Osteoblast (primary cell): ENCODE data around the gene VGLL4. TPM values are rescaled to one million over a fixed set of nuclear protein-coding genes. Genes with fewer than 3 reads are reported as not detected.
A peak's percentile ranks its signal among the peaks of the same experiment; 100 is the strongest.

Experiments
- DNase-seq: peaks from one replicate; pipeline ENCODE4 v3.0.0; 2011; ENCODE audit warnings: low spot score, mixed read lengths; ENCODE audit not compliant: insufficient read length; ENCODE audit errors: missing footprints
- H2AFZ ChIP-seq: 2 replicates; pipeline ENCODE4 v1.6.0; 2011; ENCODE audit warnings: mild to moderate bottlenecking, low read length
- H3K27ac ChIP-seq: 2 replicates; pipeline ENCODE4 v1.5.1; 2011; ENCODE audit warnings: mild to moderate bottlenecking, low read depth, low read length, moderate library complexity
- H3K27me3 ChIP-seq: 2 replicates; pipeline ENCODE4 v1.6.0; 2012; ENCODE audit warnings: mild to moderate bottlenecking, control low read depth, inconsistent platforms, low read length, moderate library complexity; ENCODE audit not compliant: insufficient read depth
- H3K36me3 ChIP-seq: 2 replicates; pipeline ENCODE4 v1.5.1; 2011; ENCODE audit warnings: mild to moderate bottlenecking, low read length, control low read depth, moderate library complexity; ENCODE audit not compliant: insufficient read depth
- H3K4me1 ChIP-seq: 2 replicates; pipeline ENCODE4 v1.5.1; 2011; ENCODE audit warnings: mild to moderate bottlenecking, low read length, control low read depth, moderate library complexity; ENCODE audit not compliant: insufficient read depth
- H3K4me2 ChIP-seq: 2 replicates; pipeline ENCODE4 v1.6.0; 2011; ENCODE audit warnings: mild to moderate bottlenecking, low read length; ENCODE audit not compliant: insufficient read depth
- H3K4me3 ChIP-seq: fragments of 200-600 bp; sonication (generic); 3 replicates; pipeline ENCODE4 v1.5.1; 2012; ENCODE audit warnings: mild to moderate bottlenecking, low read length, inconsistent platforms; ENCODE audit not compliant: insufficient read depth
- H3K79me2 ChIP-seq: 2 replicates; pipeline ENCODE4 v1.6.0; 2012; ENCODE audit warnings: mild to moderate bottlenecking, low read length, control low read depth, inconsistent platforms; ENCODE audit not compliant: insufficient read depth
- H3K9me3 ChIP-seq: 2 replicates; pipeline ENCODE4 v1.5.1; 2011; ENCODE audit warnings: low read depth, low read length, control low read depth
- H4K20me1 ChIP-seq: 2 replicates; pipeline ENCODE4 v1.6.0; 2012; ENCODE audit warnings: mild to moderate bottlenecking, low read length, control low read depth; ENCODE audit not compliant: insufficient read depth
- total RNA-seq: library from RNA; depleted of rRNA; stranded (reverse); fragments of >200 nt; gene quantifications from 2 replicates; pipeline ENCODE4 v1.2.3, GENCODE V29; 2012
- TF ChIP-seq, protein P1 (sequence below): IDR thresholded peaks from 2 replicates; pipeline ENCODE4 v1.5.1; 2011; ENCODE audit warnings: mild to moderate bottlenecking, low read depth, low read length, moderate library complexity; ENCODE audit errors: extremely low read depth

VGLL4 gene
- total RNA-seq, 1 donor: 68.8 TPM

GRCh38 chr3:11551036-11551435, 92.7 kb downstream of the VGLL4 start:
- H3K9me3 ChIP-seq: no peaks in the 10 kb centered on the region
- no peak overlapping the region for H3K4me2 ChIP-seq
- TF ChIP-seq, protein P1, sequence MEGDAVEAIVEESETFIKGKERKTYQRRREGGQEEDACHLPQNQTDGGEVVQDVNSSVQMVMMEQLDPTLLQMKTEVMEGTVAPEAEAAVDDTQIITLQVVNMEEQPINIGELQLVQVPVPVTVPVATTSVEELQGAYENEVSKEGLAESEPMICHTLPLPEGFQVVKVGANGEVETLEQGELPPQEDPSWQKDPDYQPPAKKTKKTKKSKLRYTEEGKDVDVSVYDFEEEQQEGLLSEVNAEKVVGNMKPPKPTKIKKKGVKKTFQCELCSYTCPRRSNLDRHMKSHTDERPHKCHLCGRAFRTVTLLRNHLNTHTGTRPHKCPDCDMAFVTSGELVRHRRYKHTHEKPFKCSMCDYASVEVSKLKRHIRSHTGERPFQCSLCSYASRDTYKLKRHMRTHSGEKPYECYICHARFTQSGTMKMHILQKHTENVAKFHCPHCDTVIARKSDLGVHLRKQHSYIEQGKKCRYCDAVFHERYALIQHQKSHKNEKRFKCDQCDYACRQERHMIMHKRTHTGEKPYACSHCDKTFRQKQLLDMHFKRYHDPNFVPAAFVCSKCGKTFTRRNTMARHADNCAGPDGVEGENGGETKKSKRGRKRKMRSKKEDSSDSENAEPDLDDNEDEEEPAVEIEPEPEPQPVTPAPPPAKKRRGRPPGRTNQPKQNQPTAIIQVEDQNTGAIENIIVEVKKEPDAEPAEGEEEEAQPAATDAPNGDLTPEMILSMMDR: no peak
- no peak overlapping the region for H3K4me3 ChIP-seq
- peaks cover 14% of the 10 kb centered on the region for H3K36me3 ChIP-seq
- H3K27me3 ChIP-seq: no peaks in the 10 kb centered on the region
- H3K79me2 ChIP-seq: peaks cover 29% of the 10 kb centered on the region
- no peak overlapping the region for H2AFZ ChIP-seq
- DNase-seq: no peak
- H4K20me1 ChIP-seq: peaks cover 5% of the 10 kb centered on the region
- peaks cover 24% of the 10 kb centered on the region for H3K4me1 ChIP-seq
- no peak overlapping the region for H3K27ac ChIP-seq

DNA sequence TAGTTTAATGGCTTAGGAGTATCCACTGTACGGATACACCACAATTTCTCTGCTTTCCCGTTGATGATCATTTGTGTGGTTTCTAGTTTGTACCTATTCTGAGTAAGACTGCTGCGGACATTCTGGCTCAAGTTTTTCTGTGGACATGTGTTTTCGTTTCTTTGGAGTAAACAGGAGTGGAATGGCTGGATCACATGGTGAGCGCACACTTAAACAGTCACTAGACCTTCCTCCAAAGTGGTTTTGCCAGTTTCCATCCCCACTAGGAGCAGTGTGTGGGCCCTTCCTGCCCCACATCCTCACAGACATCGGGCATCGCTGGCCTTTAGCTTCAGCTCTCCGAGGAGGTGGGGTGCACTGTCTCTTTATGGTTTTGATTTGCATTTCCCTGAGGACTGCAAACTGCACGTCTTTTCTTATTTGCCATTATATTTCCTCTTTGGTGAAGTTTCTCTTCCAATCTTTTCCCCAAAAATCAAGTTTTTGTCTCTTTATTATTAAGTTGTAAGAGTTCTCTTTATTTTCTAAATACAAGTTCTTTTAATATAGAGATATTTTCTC, 94.1 kb downstream of the VGLL4 start:
- no peaks in the 10 kb centered on the region for H3K27me3 ChIP-seq
- peak overlapping the region; percentile 8 for H3K27ac ChIP-seq
- H3K4me2 ChIP-seq: peak overlapping the region; percentile 7
- DNase-seq: no peak
- TF ChIP-seq, protein P1: no peak
- H4K20me1 ChIP-seq: peaks cover 5% of the 10 kb centered on the region
- H2AFZ ChIP-seq: no peak overlapping the region
- H3K36me3 ChIP-seq: peaks cover 3% of the 10 kb centered on the region
- peaks cover 15% of the 10 kb centered on the region for H3K79me2 ChIP-seq
- no peak overlapping the region for H3K4me3 ChIP-seq
- peaks cover 25% of the 10 kb centered on the region for H3K4me1 ChIP-seq
- no peaks in the 10 kb centered on the region for H3K9me3 ChIP-seq

GRCh38 chr3:11548721-11549131, 95.0 kb downstream of the VGLL4 start:
- H3K27me3 ChIP-seq: no peaks in the 10 kb centered on the region
- H2AFZ ChIP-seq: peak overlapping the region; percentile 15
- H3K4me2 ChIP-seq: peak overlapping the region; percentile 60
- H4K20me1 ChIP-seq: no peaks in the 10 kb centered on the region
- H3K36me3 ChIP-seq: no peaks in the 10 kb centered on the region
- no peaks in the 10 kb centered on the region for H3K9me3 ChIP-seq
- no peak for DNase-seq
- peak overlapping the region; percentile 8 for H3K27ac ChIP-seq
- TF ChIP-seq, protein P1: no peak
- H3K79me2 ChIP-seq: peaks cover 6% of the 10 kb centered on the region
- H3K4me1 ChIP-seq: peaks cover 21% of the 10 kb centered on the region
- H3K4me3 ChIP-seq: no peak overlapping the region

DNA sequence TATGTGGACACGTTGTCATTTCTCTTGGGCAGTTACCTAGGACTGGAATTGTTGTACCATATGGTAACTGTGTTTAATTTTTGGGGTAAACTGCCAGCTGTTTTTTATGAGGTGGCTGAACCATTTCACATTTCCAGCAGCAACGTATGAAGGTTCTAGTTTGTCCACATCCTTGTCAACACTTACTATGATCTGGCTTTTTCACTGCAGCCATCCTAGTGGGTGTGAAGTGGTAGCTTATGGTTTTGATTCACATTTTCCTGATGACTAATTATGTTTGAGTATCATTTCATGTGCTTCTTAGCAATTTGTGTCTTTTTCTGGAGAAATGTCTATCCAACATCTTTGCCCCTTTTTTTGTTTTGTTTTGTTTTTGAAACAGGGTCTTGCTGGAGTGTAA, 96.2 kb downstream of the VGLL4 start:
- Histone ChIP-seq H3K27ac (no peak overlapping the region), H3K79me2 (peaks cover 3% of the 10 kb centered on the region), H2AFZ (no peak overlapping the region), H3K4me2 (no peak overlapping the region), H3K36me3 (no peaks in the 10 kb centered on the region), H3K27me3 (no peaks in the 10 kb centered on the region), H3K4me3 (no peak overlapping the region), H3K9me3 (no peaks in the 10 kb centered on the region), H3K4me1 (peaks cover 20% of the 10 kb centered on the region), H4K20me1 (no peaks in the 10 kb centered on the region)
- TF ChIP-seq, protein P1: no peak
- no peak for DNase-seq
